ENCODE data around the gene TMEM98.
"Not testable (repeated sequence)": the region's sequence is repeated elsewhere in the genome, so short reads cannot be mapped to it uniquely, and the experiment has no call there.

TMEM98 gene

DNA sequence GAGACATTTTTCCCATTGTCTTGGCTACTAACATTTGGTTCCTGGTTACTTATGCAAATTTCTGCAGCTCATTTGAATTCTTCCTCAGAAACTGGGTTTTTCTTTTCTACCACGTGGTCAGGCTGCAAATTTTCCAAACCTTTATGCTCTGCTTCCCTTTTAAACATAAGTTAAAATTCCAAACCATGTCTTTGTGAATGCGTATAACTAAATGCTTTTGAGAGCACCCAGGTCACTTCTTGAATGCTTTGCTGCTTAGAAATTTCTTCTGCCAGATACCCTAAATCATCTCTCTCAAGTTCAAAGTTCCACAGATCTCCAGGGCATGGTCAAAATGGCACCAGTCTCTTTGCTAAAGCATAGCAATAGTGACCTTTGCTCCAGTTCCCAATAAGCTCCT, 59.9 kb downstream of the TMEM98 start:
- not testable (repeated sequence) for DNase-seq

DNA sequence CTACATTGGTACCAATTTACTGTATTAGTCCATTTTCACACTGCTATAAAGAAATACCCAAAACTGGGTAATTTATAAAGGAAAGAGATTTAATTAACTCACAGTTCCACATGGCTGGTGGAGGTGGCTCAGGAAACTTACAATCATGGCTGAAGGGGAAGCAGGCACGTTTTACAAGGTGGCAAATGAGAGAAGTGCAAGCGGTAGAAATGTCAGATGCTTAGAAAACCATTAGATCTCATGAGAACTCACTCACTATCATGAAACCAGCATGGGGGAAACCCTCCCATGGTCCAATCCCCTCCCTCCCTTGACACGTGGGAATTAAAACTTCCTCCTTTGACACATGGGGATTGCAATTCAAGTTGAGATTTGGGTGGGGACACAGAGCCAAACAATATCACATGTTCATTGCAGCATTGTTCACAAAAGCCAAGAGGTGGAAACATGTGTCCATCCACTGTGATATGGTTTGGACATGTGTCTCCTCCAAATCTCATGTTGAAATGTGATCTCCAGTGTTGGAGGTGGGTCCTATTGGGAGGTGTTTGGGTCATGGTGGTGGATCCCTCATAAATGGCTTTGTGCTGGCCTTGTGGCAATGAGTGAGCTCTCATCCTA, 60.6 kb downstream of the TMEM98 start:
- DNase-seq: no peak

DNA sequence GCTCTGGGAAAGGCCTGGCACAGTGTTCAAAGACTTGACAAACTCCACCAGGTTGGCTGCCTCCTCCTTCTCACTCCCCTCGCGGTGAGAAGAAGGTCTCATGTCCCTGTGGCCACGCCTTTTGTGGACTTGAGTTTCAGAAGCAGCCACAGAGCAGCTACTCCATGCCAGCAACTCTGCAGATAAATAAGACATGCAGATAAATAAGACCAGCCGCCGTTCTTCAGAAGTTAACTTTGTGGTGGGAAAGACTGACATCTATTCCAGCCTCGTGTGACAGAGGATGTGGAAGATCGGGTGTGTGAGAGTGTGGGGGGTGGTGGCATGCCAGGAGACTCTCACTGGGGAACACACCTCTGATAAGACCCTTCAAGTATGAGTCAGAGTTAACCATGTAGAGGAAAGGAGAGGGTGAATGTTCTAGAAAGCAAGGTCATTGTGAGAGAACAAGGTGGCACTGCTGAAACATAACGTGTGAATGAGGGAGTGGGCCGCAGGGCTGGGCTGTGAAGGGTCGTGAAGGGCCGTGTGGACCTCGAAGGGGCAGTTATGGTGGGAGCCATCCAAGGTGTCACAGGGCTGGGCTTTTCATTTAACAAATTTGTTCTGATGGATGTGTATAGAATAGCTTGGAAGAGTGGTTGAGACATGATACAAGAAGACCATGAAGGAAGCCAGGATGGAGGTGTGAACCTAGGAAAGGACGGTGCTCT, 64.5 kb downstream of the TMEM98 start:
- DNase-seq: no peak

DNA sequence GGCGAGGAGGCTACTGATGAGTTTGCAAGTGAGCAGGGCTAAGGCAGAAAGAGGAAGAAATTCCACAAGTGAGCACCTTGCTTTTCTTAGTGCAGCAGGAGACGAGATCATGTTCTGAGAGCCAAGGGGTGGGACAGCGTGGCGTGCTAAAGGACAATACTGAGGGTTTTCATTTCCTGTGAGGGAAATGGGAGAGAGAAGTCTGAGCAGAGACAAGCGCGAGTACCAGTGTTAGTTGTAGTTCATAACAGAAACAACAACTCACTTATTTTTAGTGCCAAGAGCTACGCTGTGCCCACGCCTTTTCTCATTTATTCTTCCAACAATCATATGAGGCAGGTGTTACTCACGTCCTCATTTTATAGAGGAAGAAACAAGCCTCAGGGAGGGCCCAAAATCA, 66.0 kb downstream of the TMEM98 start:
- DNase-seq: no peak
